Measurements from ENCODE around the gene GAREM2. TPM values are rescaled to one million over a fixed set of nuclear protein-coding genes. Genes with fewer than 3 reads are reported as not detected.

Gene GAREM2
- total RNA-seq, 2 donors from 2014 or later = 1.6 TPM

GRCh38 chr2:26168785-26169184 lies 4.1 kb upstream of the GAREM2 start:
- no peak overlapping the region for H3K4me3 ChIP-seq
- no peaks in the 10 kb centered on the region for H3K9me3 ChIP-seq
- peaks cover 8% of the 10 kb centered on the region for H3K4me1 ChIP-seq
- intact Hi-C loops (cut with DNase I) = no loop called here
- no peak overlapping the region for H3K27ac ChIP-seq
- DNase-seq (no peak), ATAC-seq (no peak)
- TF ChIP-seq, protein P1, sequence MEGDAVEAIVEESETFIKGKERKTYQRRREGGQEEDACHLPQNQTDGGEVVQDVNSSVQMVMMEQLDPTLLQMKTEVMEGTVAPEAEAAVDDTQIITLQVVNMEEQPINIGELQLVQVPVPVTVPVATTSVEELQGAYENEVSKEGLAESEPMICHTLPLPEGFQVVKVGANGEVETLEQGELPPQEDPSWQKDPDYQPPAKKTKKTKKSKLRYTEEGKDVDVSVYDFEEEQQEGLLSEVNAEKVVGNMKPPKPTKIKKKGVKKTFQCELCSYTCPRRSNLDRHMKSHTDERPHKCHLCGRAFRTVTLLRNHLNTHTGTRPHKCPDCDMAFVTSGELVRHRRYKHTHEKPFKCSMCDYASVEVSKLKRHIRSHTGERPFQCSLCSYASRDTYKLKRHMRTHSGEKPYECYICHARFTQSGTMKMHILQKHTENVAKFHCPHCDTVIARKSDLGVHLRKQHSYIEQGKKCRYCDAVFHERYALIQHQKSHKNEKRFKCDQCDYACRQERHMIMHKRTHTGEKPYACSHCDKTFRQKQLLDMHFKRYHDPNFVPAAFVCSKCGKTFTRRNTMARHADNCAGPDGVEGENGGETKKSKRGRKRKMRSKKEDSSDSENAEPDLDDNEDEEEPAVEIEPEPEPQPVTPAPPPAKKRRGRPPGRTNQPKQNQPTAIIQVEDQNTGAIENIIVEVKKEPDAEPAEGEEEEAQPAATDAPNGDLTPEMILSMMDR (IDR thresholded peaks at IDR 0.05) = no peak
- no peak for TF ChIP-seq POLR2A (IDR thresholded peaks at IDR 0.05)
- peaks cover 0 to 12% of the 10 kb centered on the region in 2 donors for H3K27me3 ChIP-seq
- WGBS, 2 donors = 91 to 92% methylated on average over 4 of the region's 4 CpGs
- H3K36me3 ChIP-seq (replicated peaks in 1 of 2; ENCODE audit: insufficient read depth in 1 of 2, low read depth in 2 of 2) = no peaks in the 10 kb centered on the region

DNA sequence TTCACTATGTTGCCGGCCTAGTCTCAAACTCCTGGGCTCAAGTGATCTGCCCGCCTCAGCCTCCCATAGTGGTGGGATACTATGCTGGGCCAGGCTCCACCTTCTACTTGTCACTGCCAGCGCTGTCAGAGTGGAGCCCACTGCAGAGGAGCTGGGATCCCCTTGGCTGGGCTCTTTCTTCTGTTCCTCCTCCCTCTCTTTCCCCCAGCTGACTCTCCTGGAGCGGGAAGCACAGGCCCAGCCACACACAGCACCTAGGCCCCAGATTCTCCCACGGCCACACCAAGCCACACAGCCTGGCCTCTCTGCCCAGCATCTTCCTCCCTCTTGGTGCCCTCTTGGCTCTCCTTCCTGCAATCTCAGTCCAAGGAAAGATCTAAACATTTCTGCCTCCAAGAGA lies 3.7 kb upstream of the GAREM2 start:
- Histone ChIP-seq H3K9me3 (no peaks in the 10 kb centered on the region), H3K36me3 (replicated peaks in 1 of 2; ENCODE audit: insufficient read depth in 1 of 2, low read depth in 2 of 2) (no peaks in the 10 kb centered on the region), H3K4me3 (no peak overlapping the region), H3K27ac (no peak overlapping the region), H3K4me1 (peaks cover 12% of the 10 kb centered on the region), H3K27me3 (peaks cover 0 to 16% of the 10 kb centered on the region in 2 donors)
- 89 to 91% methylated on average over 5 of the region's 5 CpGs for WGBS, 2 donors
- intact Hi-C loops (cut with DNase I) = no loop called here
- TF ChIP-seq POLR2A (IDR thresholded peaks at IDR 0.05) = no peak
- TF ChIP-seq, protein P1 (IDR thresholded peaks at IDR 0.05) = no peak
- no peak for ATAC-seq
- no peak for DNase-seq

DNA sequence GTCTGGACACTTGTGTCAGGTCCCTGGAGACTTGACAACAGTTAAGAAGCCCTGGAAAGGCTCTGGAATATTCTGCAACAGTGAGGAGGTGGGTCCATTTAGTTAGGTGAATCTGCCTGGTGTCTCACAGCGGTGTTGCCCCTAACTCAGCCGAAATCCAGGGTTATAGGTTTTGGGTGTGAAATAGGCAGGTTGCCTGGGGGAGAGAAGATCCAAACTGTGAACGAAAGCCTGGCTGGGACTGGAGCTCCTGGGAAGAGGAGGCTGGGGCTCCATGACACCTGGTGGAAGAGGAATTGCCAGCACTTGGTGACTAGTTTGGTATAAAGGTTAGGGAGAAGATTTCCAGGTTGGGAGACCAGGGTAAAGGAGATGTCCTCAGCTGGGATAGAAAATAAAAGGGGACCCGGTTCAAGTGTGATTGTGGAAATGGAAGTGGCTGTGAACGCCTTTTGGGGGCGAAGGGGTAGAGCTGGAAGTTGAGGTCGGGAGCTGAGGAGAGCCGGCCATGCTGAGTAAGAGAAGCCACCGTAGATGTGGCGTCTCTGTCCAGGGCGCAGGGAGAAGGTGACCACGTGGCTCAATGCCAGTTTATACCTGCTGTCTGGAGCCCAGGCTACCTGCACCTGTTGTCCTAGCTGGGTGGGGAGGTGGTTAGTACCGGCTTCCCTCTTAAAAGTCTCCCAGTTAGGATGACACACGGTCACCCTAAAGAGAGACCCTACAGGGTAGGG lies 3.0 kb upstream of the GAREM2 start:
- no peak for TF ChIP-seq POLR2A (IDR thresholded peaks at IDR 0.05)

DNA sequence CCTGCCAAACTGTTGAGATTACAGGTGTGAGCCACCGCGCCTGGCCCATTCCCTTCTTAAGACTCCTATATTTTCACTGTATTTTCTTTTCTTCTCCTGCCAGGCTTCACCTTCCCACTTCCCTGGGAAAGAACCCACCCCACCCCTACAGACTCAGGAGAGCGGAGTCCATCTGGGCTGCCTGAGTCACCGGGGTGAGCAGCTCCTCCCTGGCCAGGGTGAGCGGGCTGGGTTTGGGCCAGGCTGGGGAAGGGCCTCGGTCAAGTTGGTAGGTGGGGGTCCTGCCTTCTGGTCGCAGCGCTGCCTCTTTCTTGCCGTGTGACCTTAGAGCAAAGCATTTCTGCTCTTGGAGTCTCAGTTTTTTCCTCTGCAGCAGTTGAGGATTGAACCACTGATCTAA lies 2.1 kb upstream of the GAREM2 start:
- TF ChIP-seq, protein P1 (IDR thresholded peaks at IDR 0.05) = no peak
- TF ChIP-seq POLR2A (IDR thresholded peaks at IDR 0.05) = no peak
- WGBS, 2 donors = 81 to 89% methylated on average over 8 to 9 of the region's 9 CpGs
- peaks cover 13% of the 10 kb centered on the region for H3K4me1 ChIP-seq

More for the DNA sequence above, 3.0 kb upstream of the GAREM2 start:
- ATAC-seq = no peak
- Histone ChIP-seq H3K4me1 (peaks cover 13% of the 10 kb centered on the region), H3K27me3 (peaks cover 0 to 20% of the 10 kb centered on the region in 2 donors), H3K36me3 (replicated peaks in 1 of 2; ENCODE audit: insufficient read depth in 1 of 2, low read depth in 2 of 2) (no peaks in the 10 kb centered on the region), H3K4me3 (no peak overlapping the region), H3K27ac (no peak overlapping the region), H3K9me3 (no peaks in the 10 kb centered on the region)
- 68 to 73% methylated on average over 14 of the region's 14 CpGs for WGBS, 2 donors
- no peak for DNase-seq
- intact Hi-C loops (cut with DNase I) = no loop called here

GRCh38 chr2:26172189-26172870 lies 558 bp upstream of the GAREM2 start:
- Histone ChIP-seq H3K4me1 (peaks cover 13% of the 10 kb centered on the region), H3K27me3 (peaks cover 0 to 20% of the 10 kb centered on the region in 2 donors), H3K27ac (no peak overlapping the region), H3K4me3 (no peak overlapping the region), H3K9me3 (no peaks in the 10 kb centered on the region), H3K36me3 (replicated peaks in 1 of 2; ENCODE audit: insufficient read depth in 1 of 2, low read depth in 2 of 2) (no peaks in the 10 kb centered on the region)
- ATAC-seq (no peak), DNase-seq (no peak)
- TF ChIP-seq POLR2A (IDR thresholded peaks at IDR 0.05) = no peak
- TF ChIP-seq, protein P1 (IDR thresholded peaks at IDR 0.05) = no peak
- WGBS, 2 donors = 35 to 74% methylated on average over 8 to 29 of the region's 56 CpGs
- intact Hi-C loops (cut with DNase I) = no loop called here

More for the DNA sequence above, 2.1 kb upstream of the GAREM2 start:
- H3K4me3 ChIP-seq = no peak overlapping the region
- intact Hi-C loops (cut with DNase I) = no loop called here
- H3K27me3 ChIP-seq = peaks cover 0 to 20% of the 10 kb centered on the region in 2 donors
- H3K27ac ChIP-seq = no peak overlapping the region
- no peak for DNase-seq
- no peaks in the 10 kb centered on the region for H3K36me3 ChIP-seq (replicated peaks in 1 of 2; ENCODE audit: insufficient read depth in 1 of 2, low read depth in 2 of 2)
- H3K9me3 ChIP-seq = no peaks in the 10 kb centered on the region
- ATAC-seq = no peak
